Measurements from ENCODE around the gene PRKN.
A peak's percentile ranks its signal among the peaks of the same experiment; 100 is the strongest.

Gene PRKN

DNA sequence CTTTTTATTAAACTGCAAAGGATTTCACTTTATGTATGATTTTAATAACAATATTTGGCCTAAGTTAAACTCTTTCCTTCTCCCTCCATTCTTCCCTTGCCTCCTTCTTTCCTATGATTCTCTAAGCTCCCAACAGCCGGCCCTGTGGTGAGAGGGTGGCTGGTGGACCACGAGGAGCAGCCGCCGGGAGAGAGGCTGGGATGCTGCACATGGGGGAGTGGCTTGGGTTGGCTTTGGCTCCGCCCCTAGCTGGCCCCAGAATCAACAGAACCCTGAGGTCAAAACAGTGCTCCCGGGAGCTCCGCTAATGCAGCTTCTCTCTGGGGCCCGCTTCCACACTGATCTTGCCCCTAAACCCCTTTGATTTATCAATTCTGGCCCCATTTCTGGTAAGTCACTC lies 1063.9 kb downstream of the PRKN start:
- Histone ChIP-seq H3K79me2 (ENCODE audit: low read length) (no peaks in the 10 kb centered on the region), H3K4me3 (ENCODE audit: low read length) (no peak overlapping the region), H3K27ac (ENCODE audit: low read length) (no peak overlapping the region), H3K4me1 (ENCODE audit: low read length) (no peaks in the 10 kb centered on the region), H2AFZ (ENCODE audit: low read depth, low read length) (no peak overlapping the region), H3K36me3 (replicated peaks; ENCODE audit: low read depth, low read length) (no peaks in the 10 kb centered on the region), H3K9ac (ENCODE audit: low read length) (no peak overlapping the region), H3K9me3 (ENCODE audit: insufficient read depth, low read length) (no peaks in the 10 kb centered on the region), H3K27me3 (ENCODE audit: low read depth, low read length) (no peaks in the 10 kb centered on the region), H3K4me2 (ENCODE audit: low read length) (no peak overlapping the region), H4K20me1 (ENCODE audit: insufficient read depth, low read length) (no peaks in the 10 kb centered on the region)
- no peak for TF ChIP-seq CTCF (IDR thresholded peaks at IDR 0.05; ENCODE audit: low read depth, low read length)
- TF ChIP-seq EZH2phosphoT487 (IDR thresholded peaks at IDR 0.05; ENCODE audit: low read depth): no peak

GRCh38 chr6:161660666-161661571 lies 1066.6 kb downstream of the PRKN start:
- no peak overlapping the region; the same call in 1 of the 2 replicates for H2AFZ ChIP-seq (ENCODE audit: low read depth, low read length)
- no peaks in the 10 kb centered on the region for H3K4me1 ChIP-seq (ENCODE audit: low read length)
- no peaks in the 10 kb centered on the region for H3K9me3 ChIP-seq (ENCODE audit: insufficient read depth, low read length)
- H3K9ac ChIP-seq (ENCODE audit: low read length): no peak overlapping the region
- no peaks in the 10 kb centered on the region for H4K20me1 ChIP-seq (ENCODE audit: insufficient read depth, low read length)
- H3K4me3 ChIP-seq (ENCODE audit: low read length): no peak overlapping the region
- H3K4me2 ChIP-seq (ENCODE audit: low read length): no peak overlapping the region
- no peak overlapping the region for H3K27ac ChIP-seq (ENCODE audit: low read length)
- H3K27me3 ChIP-seq (ENCODE audit: low read depth, low read length): no peaks in the 10 kb centered on the region
- TF ChIP-seq EZH2phosphoT487 (IDR thresholded peaks at IDR 0.05; ENCODE audit: low read depth) (no peak), CTCF (IDR thresholded peaks at IDR 0.05; ENCODE audit: low read depth, low read length) (peak; percentile 45)
- no peaks in the 10 kb centered on the region for H3K36me3 ChIP-seq (replicated peaks; ENCODE audit: low read depth, low read length)
- no peaks in the 10 kb centered on the region for H3K79me2 ChIP-seq (ENCODE audit: low read length)

DNA sequence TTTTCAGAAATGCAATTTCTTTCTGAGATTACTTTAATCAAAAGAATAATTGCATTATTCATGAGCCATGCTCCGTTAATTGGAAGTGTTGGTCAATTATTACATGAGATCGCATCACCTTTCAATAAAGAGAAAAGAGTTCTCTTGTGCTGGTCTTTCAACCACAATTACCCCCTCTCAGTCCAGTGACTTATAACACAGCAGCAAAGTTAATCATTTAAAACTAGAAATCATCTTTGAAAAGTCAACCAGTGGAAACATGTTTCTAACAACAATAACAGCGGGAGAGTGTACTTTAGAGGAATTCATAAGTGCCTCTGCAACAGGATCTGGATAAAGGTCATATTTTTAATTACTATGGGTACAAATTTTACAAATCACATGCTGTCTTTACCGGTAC lies 1069.4 kb downstream of the PRKN start:
- TF ChIP-seq CTCF (IDR thresholded peaks at IDR 0.05; ENCODE audit: low read depth, low read length) (no peak), EZH2phosphoT487 (IDR thresholded peaks at IDR 0.05; ENCODE audit: low read depth) (no peak)
- H3K4me2 ChIP-seq (ENCODE audit: low read length): no peak overlapping the region
- H2AFZ ChIP-seq (ENCODE audit: low read depth, low read length): no peak overlapping the region
- no peaks in the 10 kb centered on the region for H3K79me2 ChIP-seq (ENCODE audit: low read length)
- no peak overlapping the region for H3K9ac ChIP-seq (ENCODE audit: low read length)
- H3K9me3 ChIP-seq (ENCODE audit: insufficient read depth, low read length): no peaks in the 10 kb centered on the region
- no peak overlapping the region for H3K27ac ChIP-seq (ENCODE audit: low read length)
- no peaks in the 10 kb centered on the region for H3K4me1 ChIP-seq (ENCODE audit: low read length)
- H3K4me3 ChIP-seq (ENCODE audit: low read length): no peak overlapping the region
- no peaks in the 10 kb centered on the region for H3K27me3 ChIP-seq (ENCODE audit: low read depth, low read length)
- no peaks in the 10 kb centered on the region for H3K36me3 ChIP-seq (replicated peaks; ENCODE audit: low read depth, low read length)
- no peaks in the 10 kb centered on the region for H4K20me1 ChIP-seq (ENCODE audit: insufficient read depth, low read length)

- H2AFZ ChIP-seq (ENCODE audit: low read depth, low read length): no peak overlapping the region
- H3K9me3 ChIP-seq (ENCODE audit: insufficient read depth, low read length): no peaks in the 10 kb centered on the region
- H4K20me1 ChIP-seq (ENCODE audit: insufficient read depth, low read length): no peaks in the 10 kb centered on the region
- H3K9ac ChIP-seq (ENCODE audit: low read length): no peak overlapping the region
- TF ChIP-seq EZH2phosphoT487 (IDR thresholded peaks at IDR 0.05; ENCODE audit: low read depth): no peak
- TF ChIP-seq CTCF (IDR thresholded peaks at IDR 0.05; ENCODE audit: low read depth, low read length): no peak
- no peaks in the 10 kb centered on the region for H3K79me2 ChIP-seq (ENCODE audit: low read length)
- no peaks in the 10 kb centered on the region for H3K27me3 ChIP-seq (ENCODE audit: low read depth, low read length)
- H3K27ac ChIP-seq (ENCODE audit: low read length): no peak overlapping the region
- H3K4me3 ChIP-seq (ENCODE audit: low read length): no peak overlapping the region
- H3K4me2 ChIP-seq (ENCODE audit: low read length): no peak overlapping the region
- no peaks in the 10 kb centered on the region for H3K36me3 ChIP-seq (replicated peaks; ENCODE audit: low read depth, low read length)
- no peaks in the 10 kb centered on the region for H3K4me1 ChIP-seq (ENCODE audit: low read length)
Observed at GRCh38 chr6:161654209-161654608, 1073.4 kb downstream of the PRKN start.

All from OCI-LY3 (cell line).